Keratinocyte (primary cell): Measurements from ENCODE around the gene CEP95. TPM values are rescaled to one million over a fixed set of nuclear protein-coding genes. Genes with fewer than 3 reads are reported as not detected.

ENCODE experiments used
- DNase-seq: peaks from one replicate; pipeline ENCODE4 v3.0.0-alpha.2; 2011; ENCODE audit warnings: low read depth, missing footprints, low spot score
- FAIRE-seq: peaks from 2 replicates; lab custom pipeline; 2011; peaks lifted over from hg19 to GRCh38; lab: Jason Lieb, UNC
- H2AFZ ChIP-seq: 2 replicates; pipeline ENCODE4 v1.6.0; 2012; ENCODE audit warnings: low read length, control low read depth, inconsistent platforms; ENCODE audit not compliant: control insufficient read depth
- H3K27ac ChIP-seq: 2 replicates; pipeline ENCODE4 v1.5.1; 2011; ENCODE audit warnings: low read length; ENCODE audit not compliant: control insufficient read depth, insufficient read depth
- H3K27me3 ChIP-seq: 3 replicates; pipeline ENCODE4 v1.6.0; 2011; ENCODE audit warnings: low read length; ENCODE audit not compliant: control insufficient read depth, insufficient read depth; ENCODE audit errors: extremely low read depth
- H3K36me3 ChIP-seq, 2 experiments: 2 replicates in 1 of 2; 3 replicates in 1 of 2; pipeline ENCODE4 v1.5.1; 2011; ENCODE audit warnings: low read length in 2 of 2, mild to moderate bottlenecking in 1 of 2; ENCODE audit not compliant: control insufficient read depth in 2 of 2, insufficient read depth in 2 of 2; ENCODE audit errors: extremely low read depth in 1 of 2
- H3K4me1 ChIP-seq: 3 replicates; pipeline ENCODE4 v1.5.1; 2011; ENCODE audit warnings: low read length; ENCODE audit not compliant: control insufficient read depth, insufficient read depth; ENCODE audit errors: extremely low read depth
- H3K4me2 ChIP-seq: 3 replicates; pipeline ENCODE4 v1.6.0; 2011; ENCODE audit warnings: low read depth, low read length; ENCODE audit not compliant: control insufficient read depth, insufficient read depth; ENCODE audit errors: extremely low read depth
- H3K4me3 ChIP-seq, 3 experiments: fragments of 200-600 bp in 1 of 3; sonication (generic) in 1 of 3; 2 replicates in 2 of 3; 3 replicates in 1 of 3; pipeline ENCODE4 v1.5.1; 2011 to 2016; ENCODE audit warnings: low read length in 3 of 3, mild to moderate bottlenecking in 3 of 3, control low read depth in 2 of 3, inconsistent platforms in 1 of 3, low read depth in 1 of 3, mixed read lengths in 1 of 3, mixed run types in 1 of 3, moderate library complexity in 1 of 3; ENCODE audit not compliant: control insufficient read depth in 2 of 3, insufficient read depth in 2 of 3; ENCODE audit errors: extremely low read depth in 1 of 3
- H3K79me2 ChIP-seq: 2 replicates; pipeline ENCODE4 v1.6.0; 2012; ENCODE audit warnings: low read length; ENCODE audit not compliant: control insufficient read depth, insufficient read depth
- H3K9ac ChIP-seq: 3 replicates; pipeline ENCODE4 v1.6.0; 2011; ENCODE audit warnings: low read length; ENCODE audit not compliant: control insufficient read depth, insufficient read depth; ENCODE audit errors: extremely low read depth
- H3K9me1 ChIP-seq: 3 replicates; pipeline ENCODE4 v1.6.0; 2011; ENCODE audit warnings: low read length; ENCODE audit not compliant: control insufficient read depth, insufficient read depth; ENCODE audit errors: extremely low read depth
- H3K9me3 ChIP-seq: 2 replicates; pipeline ENCODE4 v1.5.1; 2012; ENCODE audit warnings: low read depth, low read length; ENCODE audit not compliant: control insufficient read depth
- H4K20me1 ChIP-seq: 3 replicates; pipeline ENCODE4 v1.6.0; 2011; ENCODE audit warnings: low read length; ENCODE audit not compliant: control insufficient read depth, insufficient read depth; ENCODE audit errors: extremely low read depth
- EZH2 ChIP-seq: IDR thresholded peaks from one replicate; pipeline ENCODE4 v1.6.1; 2012; ENCODE audit warnings: inconsistent platforms, mild to moderate bottlenecking, low read length, moderate library complexity
- dilution Hi-C: fragments of 300-500 bp; cut with MboI; formaldehyde crosslinking; loops from one replicate; pipeline ENCODE4 v1.7.0; 2020; ENCODE audit warnings: low sequenced_read_pairs; ENCODE audit not compliant: extremely low pct_ligation_motif_present
- polyA plus RNA-seq, 5 experiments: library from polyadenylated mRNA; depleted of rRNA in 3 of 5; stranded (reverse) in 3 of 5; stranded (forward) in 1 of 5; unstranded in 1 of 5; fragments of >200 nt; gene quantifications; 1 replicate in 1 of 5; 2 replicates in 3 of 5; 3 replicates in 1 of 5; pipeline versions ENCODE4 v1.2.1 to v1.2.3, GENCODE V29; 2011 to 2012; ENCODE audit warnings: missing spikeins in 2 of 5, low read depth in 1 of 5, low replicate concordance in 1 of 5
- small RNA-seq, 3 experiments: library from RNA; depleted of rRNA; stranded (forward); fragments of <200 nt; gene quantifications; one replicate each; pipeline ENCODE3, GENCODE V24; 2012; ENCODE audit warnings: low read depth in 3 of 3, low replicate concordance in 1 of 3; ENCODE audit not compliant: insufficient read length in 3 of 3
- TF ChIP-seq, protein P1 (sequence below), 3 experiments: IDR thresholded peaks in 1 of 3; conservative IDR thresholded peaks in 1 of 3; optimal IDR thresholded peaks in 1 of 3; 2 replicates in 2 of 3; 3 replicates in 1 of 3; pipeline versions ENCODE3 to v1.5.1; 2011; ENCODE audit warnings: low read length in 3 of 3, mild to moderate bottlenecking in 3 of 3, moderate library complexity in 2 of 3, control low read depth in 1 of 3, inconsistent platforms in 1 of 3; ENCODE audit not compliant: insufficient read depth in 2 of 3; ENCODE audit errors: extremely low read depth in 1 of 3

The CEP95 gene
- polyA plus RNA-seq, 1 donor (not counting 4 experiments of a cell fraction or from before 2014, with no cell fraction given), result 31.6 TPM

DNA sequence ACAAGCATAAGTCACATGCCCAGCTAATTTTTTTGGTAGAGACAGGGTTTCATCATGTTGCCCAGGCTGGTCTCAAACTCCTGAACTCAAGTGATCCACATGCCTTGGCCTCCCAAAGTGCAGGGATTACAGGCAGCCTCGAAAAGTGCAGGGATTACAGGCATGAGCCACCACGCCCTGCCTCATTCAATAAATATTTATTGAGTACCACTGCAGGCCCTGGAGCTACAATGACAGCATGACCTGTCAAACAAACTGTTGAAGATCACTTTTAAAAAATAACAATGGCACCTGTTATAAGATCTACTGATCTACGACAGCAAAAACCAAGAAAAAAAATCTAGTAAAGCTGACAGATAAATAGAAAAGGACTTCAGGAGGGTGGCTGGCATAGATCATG, 76.3 kb downstream of the CEP95 start:
- peaks cover 12% of the 10 kb centered on the region for H4K20me1 ChIP-seq
- TF ChIP-seq, protein P1, sequence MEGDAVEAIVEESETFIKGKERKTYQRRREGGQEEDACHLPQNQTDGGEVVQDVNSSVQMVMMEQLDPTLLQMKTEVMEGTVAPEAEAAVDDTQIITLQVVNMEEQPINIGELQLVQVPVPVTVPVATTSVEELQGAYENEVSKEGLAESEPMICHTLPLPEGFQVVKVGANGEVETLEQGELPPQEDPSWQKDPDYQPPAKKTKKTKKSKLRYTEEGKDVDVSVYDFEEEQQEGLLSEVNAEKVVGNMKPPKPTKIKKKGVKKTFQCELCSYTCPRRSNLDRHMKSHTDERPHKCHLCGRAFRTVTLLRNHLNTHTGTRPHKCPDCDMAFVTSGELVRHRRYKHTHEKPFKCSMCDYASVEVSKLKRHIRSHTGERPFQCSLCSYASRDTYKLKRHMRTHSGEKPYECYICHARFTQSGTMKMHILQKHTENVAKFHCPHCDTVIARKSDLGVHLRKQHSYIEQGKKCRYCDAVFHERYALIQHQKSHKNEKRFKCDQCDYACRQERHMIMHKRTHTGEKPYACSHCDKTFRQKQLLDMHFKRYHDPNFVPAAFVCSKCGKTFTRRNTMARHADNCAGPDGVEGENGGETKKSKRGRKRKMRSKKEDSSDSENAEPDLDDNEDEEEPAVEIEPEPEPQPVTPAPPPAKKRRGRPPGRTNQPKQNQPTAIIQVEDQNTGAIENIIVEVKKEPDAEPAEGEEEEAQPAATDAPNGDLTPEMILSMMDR (optimal IDR thresholded peaks at IDR 0.05 in 1 of 3, IDR thresholded peaks at IDR 0.05 in 1 of 3, conservative IDR thresholded peaks at IDR 0.05 in 1 of 3; ENCODE audit: extremely low read depth in 1 of 3, insufficient read depth in 2 of 3, low read length in 3 of 3), result no peak
- no peak for TF ChIP-seq EZH2
- DNase-seq, result no peak
- H3K4me3 ChIP-seq, result no peak overlapping the region
- no peak overlapping the region for H2AFZ ChIP-seq
- FAIRE-seq, result no peak
- H3K4me1 ChIP-seq, result no peaks in the 10 kb centered on the region
- H3K9me3 ChIP-seq, result no peaks in the 10 kb centered on the region
- peaks cover 45% of the 10 kb centered on the region for H3K79me2 ChIP-seq
- no peak overlapping the region for H3K4me2 ChIP-seq
- H3K36me3 ChIP-seq, result peaks cover 17 to 40% of the 10 kb centered on the region in 2 experiments
- no peaks in the 10 kb centered on the region for H3K9me1 ChIP-seq
- H3K9ac ChIP-seq, result no peak overlapping the region
- dilution Hi-C loops, result no loop called here
- H3K27ac ChIP-seq, result no peak overlapping the region
- no peaks in the 10 kb centered on the region for H3K27me3 ChIP-seq

DNA sequence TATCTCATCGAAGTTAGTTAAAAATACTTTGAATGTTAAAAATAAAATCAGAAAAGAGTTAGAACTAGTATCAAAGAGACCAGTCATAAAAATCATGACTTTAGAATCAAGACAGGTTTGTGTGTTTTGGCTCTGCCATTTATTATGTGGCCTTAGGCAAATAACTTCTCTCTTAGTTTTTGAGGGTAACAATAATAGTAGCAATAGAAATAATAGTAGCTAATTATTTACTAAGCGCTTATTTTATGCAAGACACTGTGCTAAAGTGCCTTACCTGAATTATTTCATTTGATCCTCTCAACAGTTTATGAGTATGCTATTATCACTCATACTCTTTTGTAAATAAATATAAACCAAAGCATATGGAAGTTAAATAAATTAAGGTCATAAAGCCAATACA, 78.4 kb downstream of the CEP95 start:
- Histone ChIP-seq H3K4me3 (no peak overlapping the region), H3K36me3 (peaks cover 17 to 33% of the 10 kb centered on the region in 2 experiments), H4K20me1 (peaks cover 9% of the 10 kb centered on the region), H3K27me3 (no peaks in the 10 kb centered on the region), H3K9me1 (no peaks in the 10 kb centered on the region), H3K9me3 (no peaks in the 10 kb centered on the region), H3K79me2 (peaks cover 46% of the 10 kb centered on the region), H3K27ac (no peak overlapping the region), H2AFZ (no peak overlapping the region), H3K4me1 (no peaks in the 10 kb centered on the region), H3K9ac (no peak overlapping the region), H3K4me2 (no peak overlapping the region)
- DNase-seq (no peak), FAIRE-seq (no peak)
- dilution Hi-C loops, result no loop called here
- no peak for TF ChIP-seq EZH2
- TF ChIP-seq, protein P1 (optimal IDR thresholded peaks at IDR 0.05 in 1 of 3, IDR thresholded peaks at IDR 0.05 in 1 of 3, conservative IDR thresholded peaks at IDR 0.05 in 1 of 3; ENCODE audit: extremely low read depth in 1 of 3, insufficient read depth in 2 of 3, low read length in 3 of 3), result no peak

Small RNA genes within 50 kb of the gene (small RNA-seq; reads per million reads assigned to genes)
- gene AC009994.1 (0 reads per million in 3 experiments), gene ATP5MFP4 (0 reads per million in 3 experiments)

Other genes with a start within 250 kb of the CEP95 start
- 44.4 to 49.6 TPM (median 47.9 TPM) in 3 replicates for gene TEX2, start 243.7 kb upstream of the CEP95 start, polyA plus RNA-seq
- gene PECAM1, start 116.1 kb upstream of the CEP95 start, polyA plus RNA-seq, result 0.01 TPM in 2 of 3 replicates, not detected in the other
- not detected in 3 replicates for gene MILR1, start 57.9 kb upstream of the CEP95 start, polyA plus RNA-seq
- gene POLG2, start 9.9 kb upstream of the CEP95 start, polyA plus RNA-seq, result 7.9 to 14.0 TPM (median 8.5 TPM) in 3 replicates
- 470 to 793 TPM (median 689 TPM) in 3 replicates for gene DDX5, start 688 bp upstream of the CEP95 start, polyA plus RNA-seq
- 50.2 to 136 TPM (median 128 TPM) in 3 replicates for gene SMURF2, start 155.3 kb downstream of the CEP95 start, polyA plus RNA-seq